ENCODE results near the gene PEA15. TPM values are rescaled to one million over a fixed set of nuclear protein-coding genes. Genes with fewer than 3 reads are reported as not detected.

The PEA15 gene
- total and polyA plus RNA-seq, 9 of the 15 experiments (the other 6 are each of a cell fraction or from before 2014, with no cell fraction given): 8.2 to 175 (median 35.4) TPM

DNA sequence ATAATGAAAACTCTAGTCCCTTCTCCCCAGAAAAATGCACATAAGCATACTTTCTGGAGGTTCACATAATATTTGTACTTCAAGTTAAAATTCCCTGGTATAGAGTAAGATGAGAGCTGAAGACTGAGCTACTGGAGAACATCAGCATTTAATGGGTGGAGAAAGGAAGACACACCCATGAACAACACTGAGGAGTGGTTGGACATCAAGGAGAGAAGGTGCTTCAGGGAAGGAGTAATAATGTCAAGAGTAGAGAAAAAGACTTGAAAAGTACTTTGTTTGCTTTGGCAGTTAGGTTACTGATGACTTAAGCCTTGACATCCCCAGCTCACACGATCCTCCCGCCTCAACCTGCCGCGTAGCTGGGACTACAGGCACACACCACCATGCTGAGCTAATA is 21.9 kb downstream of the PEA15 start:
- Histone ChIP-seq H4K20me1 (replicated peaks; ENCODE audit: control insufficient read depth, insufficient read depth, low read length) (no peaks in the 10 kb centered on the region), H3K27me3 (ENCODE audit: control insufficient read depth in 2 of 2, insufficient read depth in 2 of 2, low read length in 2 of 2) (no peaks in the 10 kb centered on the region), H3K9me1 (ENCODE audit: control insufficient read depth, insufficient read depth, low read length) (no peaks in the 10 kb centered on the region), H3K9me3 (replicated peaks; ENCODE audit: control insufficient read depth, insufficient read depth, low read depth, low read length) (no peaks in the 10 kb centered on the region), H2AFZ (ENCODE audit: low read depth, low read length) (no peak overlapping the region), H3K4me1 (replicated peaks in 1 of 2; ENCODE audit: control insufficient read depth in 2 of 2, insufficient read depth in 2 of 2, low read length in 2 of 2) (no peaks in the 10 kb centered on the region), H3K79me2 (ENCODE audit: control insufficient read depth, insufficient read depth, low read length) (no peaks in the 10 kb centered on the region), H3K36me3 (ENCODE audit: control insufficient read depth, insufficient read depth, low read length) (peaks cover 97% of the 10 kb centered on the region), H3K9ac (ENCODE audit: insufficient read depth in 1 of 2, low read depth in 2 of 2, low read length in 2 of 2) (no peak overlapping the region), H3K27ac (ENCODE audit: extremely low read depth, low read depth, low read length) (no peak overlapping the region), H3K4me3 (no peak overlapping the region), H3K4me2 (ENCODE audit: insufficient read depth, low read length) (no peak overlapping the region)
- POLR2A ChIA-PET: interaction anchor here (0.9 to 1.6 kb wide), 3 partner anchors 9 to 18 kb away, joined by 3 to 6 read pairs (median 3); no protein-coding TSS in a partner anchor
- intact Hi-C loops (cut with micrococcal nuclease): no loop called here
- no TSS peak for BruUV-seq (replicated peaks)
- ATAC-seq (no peak), FAIRE-seq (no peak), DNase-seq (ENCODE audit: extremely low read depth in 1 of 4, low spot score in 3 of 4) (no peak)
- CTCF ChIA-PET (ENCODE audit: low intra/inter-chr PET ratio): no interaction called here
- in situ Hi-C loops (cut with MboI): no loop called here
- no peak for TF ChIP-seq PHF8 (IDR thresholded peaks at IDR 0.05; ENCODE audit: borderline replicate concordance, low read length)
- TF ChIP-seq JUND (IDR thresholded peaks at IDR 0.05; ENCODE audit: borderline replicate concordance, low read depth, low read length): no peak
- no peak for TF ChIP-seq JUND (tag; IDR thresholded peaks at IDR 0.05; ENCODE audit: borderline replicate concordance, low read depth, low read length)
- no peak for TF ChIP-seq HDAC1 (IDR thresholded peaks at IDR 0.05)
- no peak for TF ChIP-seq PML (IDR thresholded peaks at IDR 0.05; ENCODE audit: low read length)
- no peak for TF ChIP-seq ESRRB (CRISPR knock-in tag; IDR thresholded peaks at IDR 0.05; ENCODE audit: borderline replicate concordance)
- TF ChIP-seq ZNF431 (CRISPR knock-in tag; IDR thresholded peaks at IDR 0.05): no peak
- TF ChIP-seq ZEB2 (IDR thresholded peaks at IDR 0.05): no peak
- TF ChIP-seq ZKSCAN3 (CRISPR knock-in tag; IDR thresholded peaks at IDR 0.05): no peak
- no peak for TF ChIP-seq ZNF644 (tag; IDR thresholded peaks at IDR 0.05; ENCODE audit: low read depth)
- no peak for TF ChIP-seq FOXK1 (CRISPR knock-in tag; IDR thresholded peaks at IDR 0.05; ENCODE audit: borderline replicate concordance)
- no peak for TF ChIP-seq CHD2 (IDR thresholded peaks at IDR 0.05; ENCODE audit: low read depth, low read length)
- no peak for TF ChIP-seq ZNF212 (CRISPR knock-in tag; IDR thresholded peaks at IDR 0.05)
- no peak for TF ChIP-seq KLF1 (tag; IDR thresholded peaks at IDR 0.05)
- TF ChIP-seq, protein P1, sequence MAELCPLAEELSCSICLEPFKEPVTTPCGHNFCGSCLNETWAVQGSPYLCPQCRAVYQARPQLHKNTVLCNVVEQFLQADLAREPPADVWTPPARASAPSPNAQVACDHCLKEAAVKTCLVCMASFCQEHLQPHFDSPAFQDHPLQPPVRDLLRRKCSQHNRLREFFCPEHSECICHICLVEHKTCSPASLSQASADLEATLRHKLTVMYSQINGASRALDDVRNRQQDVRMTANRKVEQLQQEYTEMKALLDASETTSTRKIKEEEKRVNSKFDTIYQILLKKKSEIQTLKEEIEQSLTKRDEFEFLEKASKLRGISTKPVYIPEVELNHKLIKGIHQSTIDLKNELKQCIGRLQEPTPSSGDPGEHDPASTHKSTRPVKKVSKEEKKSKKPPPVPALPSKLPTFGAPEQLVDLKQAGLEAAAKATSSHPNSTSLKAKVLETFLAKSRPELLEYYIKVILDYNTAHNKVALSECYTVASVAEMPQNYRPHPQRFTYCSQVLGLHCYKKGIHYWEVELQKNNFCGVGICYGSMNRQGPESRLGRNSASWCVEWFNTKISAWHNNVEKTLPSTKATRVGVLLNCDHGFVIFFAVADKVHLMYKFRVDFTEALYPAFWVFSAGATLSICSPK (IDR thresholded peaks at IDR 0.05; ENCODE audit: borderline replicate concordance): no peak
- WGBS (ENCODE audit: insufficient coverage, low coverage, missing lambda C conversion rate): 79% methylated on average over 4 of the region's 4 CpGs
